Activated naive CD8-positive, alpha-beta T cell treated with anti-CD3 and anti-CD28 coated beads for 36 hours (primary cell): Measurements from ENCODE around the gene WDTC1. TPM values are rescaled to one million over a fixed set of nuclear protein-coding genes. Genes with fewer than 3 reads are reported as not detected.
A peak's percentile ranks its signal among the peaks of the same experiment; 100 is the strongest.
"Not testable (repeated sequence)": the region's sequence is repeated elsewhere in the genome, so short reads cannot be mapped to it uniquely, and the experiment has no call there.

ENCODE experiments used
- DNase-seq: peaks from one replicate; pipeline ENCODE4 v3.0.0; 2021
- H3K27ac Mint-ChIP-seq: one replicate; pipeline ENCODE4 v1.8.0; 2022; ENCODE audit warnings: mild to moderate bottlenecking, moderate library complexity, mixed read lengths
- H3K27me3 Mint-ChIP-seq: one replicate; pipeline ENCODE4 v1.8.0; 2022; ENCODE audit warnings: mild to moderate bottlenecking, mixed read lengths
- H3K36me3 Mint-ChIP-seq: one replicate; pipeline ENCODE4 v1.8.0; 2021; ENCODE audit warnings: mild to moderate bottlenecking, mixed read lengths
- H3K4me1 Mint-ChIP-seq: one replicate; pipeline ENCODE4 v1.8.0; 2021; ENCODE audit warnings: mixed read lengths
- H3K4me3 Mint-ChIP-seq: one replicate; pipeline ENCODE4 v1.8.0; 2022; ENCODE audit warnings: mild to moderate bottlenecking, moderate library complexity, mixed read lengths
- H3K9me3 Mint-ChIP-seq: one replicate; pipeline ENCODE4 v1.8.0; 2022; ENCODE audit warnings: mixed read lengths
- total RNA-seq, 2 experiments: library from RNA; stranded (reverse); gene quantifications; one replicate each; pipeline ENCODE4 v1.2.3, GENCODE V29; 2021

WDTC1 gene
- total RNA-seq, 2 experiments from 2014 or later = 14.1 to 15.3 TPM

GRCh38 chr1:27227765-27228164 is 6.7 kb upstream of the WDTC1 start:
- no peak overlapping the region for H3K27ac Mint-ChIP-seq
- no peaks in the 10 kb centered on the region for H3K36me3 Mint-ChIP-seq
- no peaks in the 10 kb centered on the region for H3K4me1 Mint-ChIP-seq
- no peaks in the 10 kb centered on the region for H3K9me3 Mint-ChIP-seq
- H3K27me3 Mint-ChIP-seq = no peaks in the 10 kb centered on the region
- no peak for DNase-seq
- no peak overlapping the region for H3K4me3 Mint-ChIP-seq

GRCh38 chr1:27233667-27234048 is 774 bp upstream of the WDTC1 start:
- Mint-ChIP-seq H3K27ac (peak overlapping the region; percentile 91), H3K36me3 (no peaks in the 10 kb centered on the region), H3K4me3 (peak overlapping the region; percentile 96), H3K4me1 (peaks cover 30% of the 10 kb centered on the region), H3K27me3 (no peaks in the 10 kb centered on the region), H3K9me3 (no peaks in the 10 kb centered on the region)
- no peak for DNase-seq

GRCh38 chr1:27235827-27236226 is 1.4 kb downstream of the WDTC1 start:
- peak overlapping the region; percentile 87 for H3K27ac Mint-ChIP-seq
- H3K9me3 Mint-ChIP-seq = no peaks in the 10 kb centered on the region
- DNase-seq = no peak
- peaks cover 30% of the 10 kb centered on the region for H3K4me1 Mint-ChIP-seq
- H3K36me3 Mint-ChIP-seq = no peaks in the 10 kb centered on the region
- no peaks in the 10 kb centered on the region for H3K27me3 Mint-ChIP-seq
- H3K4me3 Mint-ChIP-seq = peak overlapping the region; percentile 91

GRCh38 chr1:27237112-27237511 is 2.7 kb downstream of the WDTC1 start:
- Mint-ChIP-seq H3K9me3 (no peaks in the 10 kb centered on the region), H3K4me1 (peaks cover 33% of the 10 kb centered on the region), H3K4me3 (no peak overlapping the region), H3K27ac (no peak overlapping the region), H3K36me3 (no peaks in the 10 kb centered on the region), H3K27me3 (no peaks in the 10 kb centered on the region)
- no peak for DNase-seq

- no peaks in the 10 kb centered on the region for H3K9me3 Mint-ChIP-seq
- H3K4me3 Mint-ChIP-seq = no peak overlapping the region
- no peak overlapping the region for H3K27ac Mint-ChIP-seq
- no peaks in the 10 kb centered on the region for H3K36me3 Mint-ChIP-seq
- peaks cover 33% of the 10 kb centered on the region for H3K4me1 Mint-ChIP-seq
- no peak for DNase-seq
- no peaks in the 10 kb centered on the region for H3K27me3 Mint-ChIP-seq
Observed at GRCh38 chr1:27238032-27238431, 3.6 kb downstream of the WDTC1 start.

GRCh38 chr1:27241677-27242076 is 7.2 kb downstream of the WDTC1 start:
- Mint-ChIP-seq H3K4me3 (no peak overlapping the region), H3K27ac (no peak overlapping the region), H3K4me1 (peaks cover 12% of the 10 kb centered on the region), H3K9me3 (no peaks in the 10 kb centered on the region), H3K36me3 (peaks cover 8% of the 10 kb centered on the region), H3K27me3 (no peaks in the 10 kb centered on the region)
- no peak for DNase-seq

- not testable (repeated sequence) for H3K27me3 Mint-ChIP-seq, H3K4me3 Mint-ChIP-seq, DNase-seq, H3K9me3 Mint-ChIP-seq, H3K4me1 Mint-ChIP-seq, H3K27ac Mint-ChIP-seq
- peaks cover 11% of the 10 kb centered on the region for H3K36me3 Mint-ChIP-seq
Observed at GRCh38 chr1:27243665-27244064, 9.2 kb downstream of the WDTC1 start.

GRCh38 chr1:27246194-27246593 is 11.8 kb downstream of the WDTC1 start:
- DNase-seq = no peak
- H3K27ac Mint-ChIP-seq = no peak overlapping the region
- no peaks in the 10 kb centered on the region for H3K9me3 Mint-ChIP-seq
- peaks cover 11% of the 10 kb centered on the region for H3K36me3 Mint-ChIP-seq
- H3K4me3 Mint-ChIP-seq = no peak overlapping the region
- no peaks in the 10 kb centered on the region for H3K27me3 Mint-ChIP-seq
- H3K4me1 Mint-ChIP-seq = peaks cover 3% of the 10 kb centered on the region

GRCh38 chr1:27253596-27253995 is 19.2 kb downstream of the WDTC1 start:
- DNase-seq = no peak
- H3K4me1 Mint-ChIP-seq = peaks cover 47% of the 10 kb centered on the region
- H3K27me3 Mint-ChIP-seq = no peaks in the 10 kb centered on the region
- H3K9me3 Mint-ChIP-seq = peaks cover 2% of the 10 kb centered on the region
- H3K27ac Mint-ChIP-seq = peak overlapping the region; percentile 97
- H3K4me3 Mint-ChIP-seq = peak overlapping the region; percentile 78
- peaks cover 10% of the 10 kb centered on the region for H3K36me3 Mint-ChIP-seq

GRCh38 chr1:27255136-27255535 is 20.7 kb downstream of the WDTC1 start:
- Mint-ChIP-seq H3K4me1 (peaks cover 49% of the 10 kb centered on the region), H3K4me3 (no peak overlapping the region), H3K27ac (peak overlapping the region; percentile 22), H3K36me3 (peaks cover 10% of the 10 kb centered on the region), H3K9me3 (peaks cover 2% of the 10 kb centered on the region), H3K27me3 (no peaks in the 10 kb centered on the region)
- no peak for DNase-seq

GRCh38 chr1:27257155-27257554 is 22.7 kb downstream of the WDTC1 start:
- DNase-seq = no peak
- Mint-ChIP-seq H3K36me3 (peaks cover 10% of the 10 kb centered on the region), H3K27ac (no peak overlapping the region), H3K4me1 (peaks cover 44% of the 10 kb centered on the region), H3K9me3 (peaks cover 2% of the 10 kb centered on the region), H3K4me3 (no peak overlapping the region), H3K27me3 (no peaks in the 10 kb centered on the region)

GRCh38 chr1:27258598-27258997 is 24.2 kb downstream of the WDTC1 start:
- no peak for DNase-seq
- H3K27ac Mint-ChIP-seq = no peak overlapping the region
- H3K27me3 Mint-ChIP-seq = no peaks in the 10 kb centered on the region
- H3K36me3 Mint-ChIP-seq = peaks cover 10% of the 10 kb centered on the region
- peaks cover 31% of the 10 kb centered on the region for H3K4me1 Mint-ChIP-seq
- H3K4me3 Mint-ChIP-seq = no peak overlapping the region
- H3K9me3 Mint-ChIP-seq = no peaks in the 10 kb centered on the region

GRCh38 chr1:27267153-27267552 is 32.7 kb downstream of the WDTC1 start:
- DNase-seq = no peak
- Mint-ChIP-seq H3K4me3 (no peak overlapping the region), H3K9me3 (no peaks in the 10 kb centered on the region), H3K36me3 (peaks cover 3% of the 10 kb centered on the region), H3K4me1 (no peaks in the 10 kb centered on the region), H3K27ac (no peak overlapping the region), H3K27me3 (no peaks in the 10 kb centered on the region)

GRCh38 chr1:27269276-27269675 is 34.8 kb downstream of the WDTC1 start:
- Mint-ChIP-seq H3K27ac (no peak overlapping the region), H3K4me3 (no peak overlapping the region)

GRCh38 chr1:27274204-27274603 is 39.8 kb downstream of the WDTC1 start:
- Mint-ChIP-seq H3K4me3 (no peak overlapping the region), H3K4me1 (peaks cover 11% of the 10 kb centered on the region), H3K9me3 (peaks cover 6% of the 10 kb centered on the region), H3K27me3 (no peaks in the 10 kb centered on the region), H3K36me3 (peaks cover 21% of the 10 kb centered on the region), H3K27ac (no peak overlapping the region)
- no peak for DNase-seq

More at GRCh38 chr1:27269276-27269675, 34.8 kb downstream of the WDTC1 start:
- Mint-ChIP-seq H3K4me1 (no peaks in the 10 kb centered on the region), H3K36me3 (peaks cover 5% of the 10 kb centered on the region), H3K9me3 (no peaks in the 10 kb centered on the region), H3K27me3 (no peaks in the 10 kb centered on the region)
- DNase-seq = no peak

- DNase-seq = no peak
- Mint-ChIP-seq H3K4me3 (no peak overlapping the region), H3K9me3 (peaks cover 6% of the 10 kb centered on the region), H3K4me1 (peaks cover 11% of the 10 kb centered on the region), H3K36me3 (peaks cover 19% of the 10 kb centered on the region), H3K27me3 (no peaks in the 10 kb centered on the region), H3K27ac (no peak overlapping the region)
Observed at GRCh38 chr1:27275696-27276095, 41.3 kb downstream of the WDTC1 start.
